ENCODE results near the gene UNC5CL.
"Not testable (repeated sequence)": the region's sequence is repeated elsewhere in the genome, so short reads cannot be mapped to it uniquely, and the experiment has no call there.

UNC5CL gene

GRCh38 chr6:41006980-41007379 is 32.0 kb downstream of the UNC5CL start:
- not testable (repeated sequence) for DNase-seq (ENCODE audit: low read depth)

GRCh38 chr6:41006217-41006616 is 32.8 kb downstream of the UNC5CL start:
- not testable (repeated sequence) for DNase-seq (ENCODE audit: low read depth)

GRCh38 chr6:41002168-41002567 is 36.9 kb downstream of the UNC5CL start:
- no peak for DNase-seq (ENCODE audit: low read depth)

- DNase-seq (ENCODE audit: low read depth): no peak
These were observed 38.8 kb downstream of the UNC5CL start for GRCh38 chr6:41000248-41000647.

GRCh38 chr6:40999569-40999968 is 39.5 kb downstream of the UNC5CL start:
- DNase-seq (ENCODE audit: low read depth): no peak

GRCh38 chr6:40998661-40999060 is 40.4 kb downstream of the UNC5CL start:
- DNase-seq (ENCODE audit: low read depth): no peak

GRCh38 chr6:40997234-40997957 is 41.6 kb downstream of the UNC5CL start:
- DNase-seq (ENCODE audit: low read depth): no peak

- DNase-seq (ENCODE audit: low read depth): no peak
These were observed 42.3 kb downstream of the UNC5CL start for GRCh38 chr6:40996591-40997233.

- DNase-seq (ENCODE audit: low read depth): no peak
These were observed 46.3 kb downstream of the UNC5CL start for GRCh38 chr6:40992746-40993145.

GRCh38 chr6:40990301-40990700 is 48.7 kb downstream of the UNC5CL start:
- no peak for DNase-seq (ENCODE audit: low read depth)

GRCh38 chr6:40989204-40990169 is 49.5 kb downstream of the UNC5CL start:
- no peak for DNase-seq (ENCODE audit: low read depth)

- DNase-seq (ENCODE audit: low read depth): no peak
These were observed 50.4 kb downstream of the UNC5CL start for GRCh38 chr6:40988634-40989033.

- no peak for DNase-seq (ENCODE audit: low read depth)
These were observed 51.9 kb downstream of the UNC5CL start for GRCh38 chr6:40986921-40987819.

GRCh38 chr6:40986364-40986763 is 52.7 kb downstream of the UNC5CL start:
- DNase-seq (ENCODE audit: low read depth): no peak

GRCh38 chr6:40983752-40984151 is 55.3 kb downstream of the UNC5CL start:
- no peak for DNase-seq (ENCODE audit: low read depth)

GRCh38 chr6:40982917-40983316 is 56.1 kb downstream of the UNC5CL start:
- DNase-seq (ENCODE audit: low read depth): no peak

GRCh38 chr6:40978687-40979289 is 60.2 kb downstream of the UNC5CL start:
- no peak for DNase-seq (ENCODE audit: low read depth)

GRCh38 chr6:40977695-40978094 is 61.3 kb downstream of the UNC5CL start:
- no peak for DNase-seq (ENCODE audit: low read depth)

GRCh38 chr6:40977085-40977484 is 61.9 kb downstream of the UNC5CL start:
- DNase-seq (ENCODE audit: low read depth): no peak
